ENCODE results near the gene ARHGAP28. TPM values are rescaled to one million over a fixed set of nuclear protein-coding genes. Genes with fewer than 3 reads are reported as not detected.

The ARHGAP28 gene
- total RNA-seq, 3 donors from 2014 or later, result 7.3 to 13.0 (median 10.8) TPM

- no peaks in the 10 kb centered on the region for H3K36me3 ChIP-seq
- no peak for DNase-seq (ENCODE audit: low spot score in 2 of 2)
Observed at GRCh38 chr18:6877288-6877687, 147.8 kb downstream of the ARHGAP28 start.

GRCh38 chr18:6878556-6879297, 149.2 kb downstream of the ARHGAP28 start:
- intact Hi-C loops (cut with DNase I; ENCODE audit: low total_unique reads), result no loop called here
- TF ChIP-seq POLR2A (IDR thresholded peaks at IDR 0.05) (no peak), POLR2AphosphoS5 (IDR thresholded peaks at IDR 0.05) (peak in 1 of 3 donors; percentile 20)
- no peak for DNase-seq (ENCODE audit: low spot score in 2 of 2)
- H3K4me3 ChIP-seq, result no peak overlapping the region
- H3K27ac ChIP-seq, result peak overlapping the region; percentile 20 to 46
- no peaks in the 10 kb centered on the region for H3K27me3 ChIP-seq
- no peaks in the 10 kb centered on the region for H3K9me3 ChIP-seq
- H3K4me1 ChIP-seq, result no peaks in the 10 kb centered on the region
- no peaks in the 10 kb centered on the region for H3K36me3 ChIP-seq

More at GRCh38 chr18:6877288-6877687, 147.8 kb downstream of the ARHGAP28 start:
- H3K27me3 ChIP-seq, result no peaks in the 10 kb centered on the region
- intact Hi-C loops (cut with DNase I; ENCODE audit: low total_unique reads), result no loop called here
- no peak overlapping the region for H3K27ac ChIP-seq
- TF ChIP-seq CTCF (IDR thresholded peaks at IDR 0.05) (no peak), POLR2A (IDR thresholded peaks at IDR 0.05) (no peak), POLR2AphosphoS5 (IDR thresholded peaks at IDR 0.05) (no peak)
- no peak overlapping the region for H3K4me3 ChIP-seq
- H3K9me3 ChIP-seq, result no peaks in the 10 kb centered on the region
- H3K4me1 ChIP-seq, result no peaks in the 10 kb centered on the region

GRCh38 chr18:6879508-6880195, 150.1 kb downstream of the ARHGAP28 start:
- no peak for DNase-seq (ENCODE audit: low spot score in 2 of 2)
- TF ChIP-seq CTCF (IDR thresholded peaks at IDR 0.05) (no peak), POLR2A (IDR thresholded peaks at IDR 0.05) (no peak), POLR2AphosphoS5 (IDR thresholded peaks at IDR 0.05) (no peak)
- H3K36me3 ChIP-seq, result no peaks in the 10 kb centered on the region
- no peaks in the 10 kb centered on the region for H3K4me1 ChIP-seq
- no peak overlapping the region for H3K4me3 ChIP-seq
- H3K9me3 ChIP-seq, result no peaks in the 10 kb centered on the region
- H3K27ac ChIP-seq, result peak overlapping the region in 1 of 2 donors; percentile 46
- no peaks in the 10 kb centered on the region for H3K27me3 ChIP-seq
- intact Hi-C loops (cut with DNase I; ENCODE audit: low total_unique reads), result no loop called here

- Histone ChIP-seq H3K4me3 (no peak overlapping the region), H3K27me3 (no peaks in the 10 kb centered on the region), H3K27ac (peak overlapping the region in 1 of 2 donors; percentile 46), H3K4me1 (no peaks in the 10 kb centered on the region), H3K36me3 (no peaks in the 10 kb centered on the region), H3K9me3 (no peaks in the 10 kb centered on the region)
- TF ChIP-seq POLR2A (IDR thresholded peaks at IDR 0.05), result no peak
- no peak for TF ChIP-seq CTCF (IDR thresholded peaks at IDR 0.05)
- peak in 2 of 3 donors; percentile 35 to 90 for TF ChIP-seq POLR2AphosphoS5 (IDR thresholded peaks at IDR 0.05)
- no peak for DNase-seq (ENCODE audit: low spot score in 2 of 2)
- intact Hi-C loops (cut with DNase I; ENCODE audit: low total_unique reads), result no loop called here
Observed at GRCh38 chr18:6881034-6881820, 151.7 kb downstream of the ARHGAP28 start.

GRCh38 chr18:6882401-6882800, 152.9 kb downstream of the ARHGAP28 start:
- H3K4me3 ChIP-seq, result no peak overlapping the region
- intact Hi-C loops (cut with DNase I; ENCODE audit: low total_unique reads), result no loop called here
- H3K36me3 ChIP-seq, result no peaks in the 10 kb centered on the region
- TF ChIP-seq POLR2A (IDR thresholded peaks at IDR 0.05), result no peak
- TF ChIP-seq POLR2AphosphoS5 (IDR thresholded peaks at IDR 0.05), result no peak
- TF ChIP-seq CTCF (IDR thresholded peaks at IDR 0.05), result no peak
- no peaks in the 10 kb centered on the region for H3K4me1 ChIP-seq
- no peaks in the 10 kb centered on the region for H3K27me3 ChIP-seq
- no peak overlapping the region for H3K27ac ChIP-seq
- H3K9me3 ChIP-seq, result no peaks in the 10 kb centered on the region
- no peak for DNase-seq (ENCODE audit: low spot score in 2 of 2)
